ENCODE measurements around the gene ZNF678.
A peak's percentile ranks its signal among the peaks of the same experiment; 100 is the strongest.

ZNF678 gene
- 37.4 to 38.0 reads per million in 2 donors for total RNA-seq

- DNase-seq = peak; percentile 63
Measured at GRCh38 chr1:227563324-227564201, at the start of gene ZNF678. ZNF678 (plus strand) TSS chr1:227563556; CDS start chr1:227650992, 87,436 bp downstream.

- DNase-seq = no peak
Measured at GRCh38 chr1:227518876-227519275, 44.5 kb upstream of the ZNF678 start.

- DNase-seq = no peak
Measured at GRCh38 chr1:227521782-227522181, 41.6 kb upstream of the ZNF678 start.

GRCh38 chr1:227526524-227526923, 36.8 kb upstream of the ZNF678 start:
- DNase-seq = no peak

GRCh38 chr1:227532019-227532619, 31.2 kb upstream of the ZNF678 start:
- DNase-seq = no peak

- no peak for DNase-seq
Measured at GRCh38 chr1:227540170-227541098, 22.9 kb upstream of the ZNF678 start.

- DNase-seq = no peak
Measured at GRCh38 chr1:227541129-227541528, 22.2 kb upstream of the ZNF678 start.

GRCh38 chr1:227541796-227542152, 21.6 kb upstream of the ZNF678 start:
- no peak for DNase-seq

GRCh38 chr1:227542153-227543120, 20.9 kb upstream of the ZNF678 start:
- peak; percentile 75 for DNase-seq

GRCh38 chr1:227543283-227544066, 19.9 kb upstream of the ZNF678 start:
- DNase-seq = no peak

GRCh38 chr1:227544067-227545050, 19.0 kb upstream of the ZNF678 start:
- no peak for DNase-seq

- no peak for DNase-seq
Measured at GRCh38 chr1:227545361-227545760, 18.0 kb upstream of the ZNF678 start.

- no peak for DNase-seq
Measured at GRCh38 chr1:227546059-227546458, 17.3 kb upstream of the ZNF678 start.

- no peak for DNase-seq
Measured at GRCh38 chr1:227546598-227547309, 16.6 kb upstream of the ZNF678 start.

- DNase-seq = no peak
Measured at GRCh38 chr1:227547310-227548118, 15.8 kb upstream of the ZNF678 start.

GRCh38 chr1:227548119-227548397, 15.3 kb upstream of the ZNF678 start:
- no peak for DNase-seq

- DNase-seq = no peak
Measured at GRCh38 chr1:227548448-227548847, 14.9 kb upstream of the ZNF678 start.

GRCh38 chr1:227549892-227550291, 13.5 kb upstream of the ZNF678 start:
- DNase-seq = no peak

All from activated gamma-delta T cell (primary cell).